ENCODE measurements around the gene PYGO1.

- TF ChIP-seq ZNF8 (CRISPR knock-in tag; IDR thresholded peaks at IDR 0.05) (no peak), ZFP3 (CRISPR knock-in tag; IDR thresholded peaks at IDR 0.05) (no peak), RARB (CRISPR knock-in tag; IDR thresholded peaks at IDR 0.05) (no peak), OSR1 (CRISPR knock-in tag; IDR thresholded peaks at IDR 0.05) (no peak), ZFP30 (CRISPR knock-in tag; IDR thresholded peaks at IDR 0.05) (no peak)
These were observed 73.7 kb downstream of the PYGO1 start for GRCh38 chr15:55514414-55514850.
